NCI-H1092 (cell line): Measurements from ENCODE around the gene NFKBIB.

Experiments
- DNase-seq: peaks from one replicate; lab custom pipeline; 2025; lab: John Stamatoyannopoulos, UW

The NFKBIB gene

DNA sequence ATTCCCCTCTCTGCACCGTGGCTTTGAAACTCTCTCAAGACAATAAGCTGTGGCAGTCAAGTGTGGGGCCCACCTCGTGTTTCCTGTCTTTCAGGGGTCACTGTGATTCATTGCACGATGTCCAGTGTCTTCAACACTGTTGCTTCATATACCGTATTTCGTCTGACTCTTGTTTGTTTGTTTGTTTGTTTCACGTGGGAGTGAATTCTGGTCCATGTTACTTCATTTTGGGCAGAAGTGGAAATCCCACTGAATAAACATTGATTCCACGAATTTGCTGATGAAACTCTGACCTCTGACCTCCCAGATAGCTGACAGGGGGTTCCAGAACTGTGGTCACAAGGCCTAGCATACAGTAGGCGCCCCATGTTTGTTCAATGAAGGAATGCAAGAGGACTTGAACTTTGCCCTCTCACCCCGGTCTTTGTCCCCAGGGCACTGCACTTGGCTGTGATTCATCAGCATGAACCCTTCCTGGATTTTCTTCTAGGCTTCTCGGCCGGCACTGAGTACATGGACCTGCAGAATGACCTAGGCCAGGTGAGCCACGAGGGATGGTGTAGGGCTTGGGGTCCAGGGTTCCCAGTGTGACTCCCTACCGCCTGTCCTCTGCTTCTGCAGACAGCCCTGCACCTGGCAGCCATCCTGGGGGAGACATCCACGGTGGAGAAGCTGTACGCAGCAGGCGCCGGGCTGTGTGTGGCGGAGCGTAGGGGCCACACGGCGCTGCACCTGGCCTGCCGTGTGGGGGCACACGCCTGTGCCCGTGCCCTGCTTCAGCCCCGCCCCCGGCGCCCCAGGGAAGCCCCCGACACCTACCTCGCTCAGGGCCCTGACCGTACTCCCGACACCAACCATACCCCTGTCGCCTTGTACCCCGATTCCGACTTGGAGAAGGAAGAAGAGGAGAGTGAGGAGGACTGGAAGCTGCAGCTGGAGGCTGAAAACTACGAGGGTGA lies 5.1 kb downstream of the NFKBIB start:
- DNase-seq: no peak

DNA sequence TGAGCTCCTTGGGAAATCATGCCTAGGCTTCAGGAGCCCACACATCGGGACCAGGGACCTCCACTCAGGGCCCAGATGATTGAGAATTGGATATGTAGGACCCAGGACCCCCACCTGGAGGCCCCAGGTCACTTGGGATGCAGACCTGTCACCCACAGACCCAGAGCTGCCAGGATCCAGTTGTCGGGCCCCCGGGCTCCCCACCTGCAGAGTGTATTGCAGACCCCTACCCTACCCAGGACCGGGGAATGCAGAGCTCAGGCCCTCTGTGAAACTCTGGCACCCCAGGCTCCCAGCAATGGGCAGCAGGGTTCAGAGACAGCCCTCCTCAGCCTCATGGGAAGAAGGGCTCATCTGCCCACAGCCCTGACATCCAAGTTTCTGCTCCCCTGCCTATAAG lies 5.9 kb downstream of the NFKBIB start:
- DNase-seq: no peak

DNA sequence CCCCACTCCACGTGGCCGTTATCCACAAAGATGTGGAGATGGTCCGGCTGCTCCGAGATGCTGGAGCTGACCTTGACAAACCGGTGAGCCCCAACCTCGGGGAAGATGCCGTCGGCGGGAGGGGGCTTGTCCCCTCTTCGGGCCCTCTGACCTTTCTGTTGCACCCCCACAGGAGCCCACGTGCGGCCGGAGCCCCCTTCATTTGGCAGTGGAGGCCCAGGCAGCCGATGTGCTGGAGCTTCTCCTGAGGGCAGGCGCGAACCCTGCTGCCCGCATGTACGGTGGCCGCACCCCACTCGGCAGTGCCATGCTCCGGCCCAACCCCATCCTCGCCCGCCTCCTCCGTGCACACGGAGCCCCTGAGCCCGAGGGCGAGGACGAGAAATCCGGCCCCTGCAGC lies 7.5 kb downstream of the NFKBIB start:
- DNase-seq: no peak

DNA sequence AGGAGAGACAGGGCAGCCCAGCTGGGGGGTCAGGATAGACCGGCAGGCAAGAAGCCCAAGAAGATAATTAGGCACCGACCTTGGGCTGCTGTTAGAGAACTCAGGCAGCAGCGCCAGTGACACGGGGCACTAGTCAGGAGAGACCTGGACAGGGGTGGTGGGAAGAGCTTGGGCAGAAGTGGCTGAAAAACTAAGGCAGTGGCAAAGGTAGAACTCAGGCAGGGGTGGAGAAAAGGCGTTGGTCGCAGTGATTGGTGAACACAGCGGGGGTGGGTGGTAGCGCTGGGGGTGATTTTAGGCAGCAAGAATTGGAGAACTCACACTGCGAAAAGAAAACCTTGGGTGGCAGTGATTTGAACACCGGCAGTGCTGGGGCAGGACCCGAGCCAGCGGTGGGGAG lies 7.9 kb downstream of the NFKBIB start:
- no peak for DNase-seq

DNA sequence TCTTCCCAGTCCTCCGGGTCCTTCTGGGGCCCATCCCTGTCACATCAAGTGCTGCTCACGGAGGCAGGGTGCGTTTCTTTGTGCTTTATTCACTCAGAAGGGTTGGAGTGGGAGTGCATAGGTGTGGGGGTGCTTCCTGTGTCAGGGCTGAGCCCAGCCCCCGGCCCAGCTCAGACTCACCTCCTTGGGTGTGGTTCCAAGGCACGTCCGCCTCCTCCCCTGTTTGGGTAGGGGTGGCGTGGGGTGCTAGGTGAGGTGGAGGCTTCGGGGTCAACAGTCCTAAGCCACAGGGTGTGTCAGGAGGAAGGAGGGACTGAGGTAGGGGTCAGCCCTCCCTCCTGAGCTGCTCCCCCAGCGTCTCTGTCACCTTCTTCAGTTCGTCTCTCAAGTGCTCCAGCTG lies 9.1 kb downstream of the NFKBIB start:
- DNase-seq: no peak

DNA sequence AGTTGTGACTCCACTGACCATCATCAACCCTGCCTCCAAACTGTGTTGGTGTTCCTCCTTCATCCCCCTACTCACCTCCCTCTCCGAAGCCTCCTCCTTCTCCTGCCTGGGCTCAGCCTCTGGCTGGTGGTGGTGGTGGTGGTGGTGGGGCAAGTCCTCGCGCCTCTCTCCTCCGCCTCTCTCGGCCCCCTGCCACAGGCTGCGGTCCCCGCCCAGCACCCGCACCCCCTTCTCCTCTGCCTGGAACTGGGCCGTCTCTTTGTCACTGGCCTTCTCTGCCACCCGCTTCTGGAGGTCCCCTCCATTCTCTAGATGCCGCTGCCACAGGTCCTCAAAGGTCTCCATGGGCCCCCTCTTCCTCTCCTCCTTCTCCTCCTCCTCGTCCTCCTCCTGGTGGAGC lies 10.7 kb downstream of the NFKBIB start:
- no peak for DNase-seq

DNA sequence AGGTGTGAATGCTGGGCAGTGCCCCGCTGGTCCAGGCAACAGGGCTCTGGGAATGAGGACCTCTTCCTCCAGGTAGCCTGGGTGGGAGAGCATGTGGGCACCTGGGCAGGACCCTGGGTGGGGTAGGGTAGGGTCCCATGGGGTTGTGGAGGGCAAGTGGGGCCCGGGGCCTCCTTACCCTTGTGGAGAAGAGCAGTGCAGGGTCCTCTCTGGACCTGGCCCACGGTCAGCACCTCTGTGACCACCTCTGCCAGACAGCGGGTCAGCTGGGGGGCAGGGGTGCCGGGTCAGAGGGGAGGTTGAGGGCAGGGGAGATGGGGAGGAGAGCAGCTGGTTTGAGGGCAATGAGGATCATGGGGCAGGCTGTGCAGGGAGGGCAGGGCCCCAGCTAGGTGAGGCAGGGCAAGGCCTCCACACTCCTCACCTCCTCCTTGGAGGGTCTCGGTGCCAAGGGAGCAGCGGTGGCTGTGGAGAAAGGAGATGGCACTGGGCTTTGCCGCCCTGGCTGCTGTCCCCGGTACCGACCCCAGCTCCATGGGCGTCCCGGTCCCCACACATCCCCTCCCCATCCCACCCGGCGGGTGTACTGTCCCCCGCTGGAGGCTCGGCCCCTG lies 11.7 kb downstream of the NFKBIB start:
- no peak for DNase-seq

DNA sequence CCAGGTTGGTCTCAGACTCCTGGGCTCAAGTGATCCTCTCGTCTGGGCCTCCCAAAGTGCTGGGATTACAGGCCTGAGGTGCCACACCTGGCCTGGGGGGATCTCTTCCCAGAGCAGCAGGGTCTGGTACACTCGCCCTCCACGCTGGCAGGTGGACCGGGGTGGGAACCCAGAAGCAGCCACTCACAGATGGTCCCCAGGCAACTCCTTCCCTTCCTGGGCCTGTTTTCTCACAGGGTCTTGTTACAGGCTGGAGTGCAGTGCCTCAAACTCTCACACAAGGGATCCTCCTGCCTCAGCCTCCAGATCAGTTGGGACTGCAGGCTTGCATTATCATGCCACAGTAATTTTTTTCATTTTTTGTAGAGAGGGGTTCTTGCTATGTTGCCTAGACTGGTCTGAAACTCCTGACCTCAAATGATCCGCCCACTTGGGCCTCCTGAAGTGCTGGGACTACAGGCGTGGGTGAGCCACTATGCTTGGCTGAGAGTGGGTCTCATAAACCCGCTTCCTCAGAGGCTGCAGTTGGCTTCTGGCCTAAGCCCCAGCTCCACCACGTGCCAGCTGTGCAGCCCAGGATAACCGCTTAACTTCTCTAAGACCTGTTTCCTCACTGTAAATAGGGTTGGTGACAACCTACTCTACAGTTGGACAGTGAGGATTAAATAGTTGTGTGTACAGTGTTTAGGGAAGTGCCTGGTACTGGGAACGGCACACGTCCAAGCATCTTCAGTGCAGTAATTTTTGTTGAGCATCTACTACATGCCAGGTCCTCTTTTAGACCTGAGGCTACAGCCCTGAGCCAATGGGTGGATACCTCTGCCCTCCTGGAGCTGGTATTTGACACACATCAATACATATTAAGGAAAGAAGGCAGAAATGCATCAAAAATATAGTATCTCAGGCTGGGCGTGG lies 13.1 kb downstream of the NFKBIB start:
- DNase-seq: no peak

DNA sequence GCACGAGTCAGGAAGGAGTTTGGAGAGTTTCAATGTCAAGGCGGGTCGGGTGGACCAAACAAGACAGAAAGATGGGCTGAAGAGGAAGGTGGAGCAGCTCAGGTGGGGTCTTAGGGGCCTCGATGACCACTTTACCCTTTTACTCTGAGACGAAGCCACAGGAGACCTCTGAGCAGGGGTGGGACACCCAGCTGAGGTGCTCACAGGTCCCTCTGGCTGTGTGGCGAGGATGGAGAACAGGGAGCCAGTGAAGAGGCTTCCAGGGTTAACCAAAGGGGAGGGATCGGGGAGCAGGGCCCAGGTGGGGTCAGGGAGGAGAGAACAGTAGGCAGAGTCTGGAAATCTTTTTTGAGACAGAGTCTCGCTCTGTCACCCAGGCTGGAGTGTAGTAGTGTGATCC lies 14.2 kb downstream of the NFKBIB start:
- no peak for DNase-seq

DNA sequence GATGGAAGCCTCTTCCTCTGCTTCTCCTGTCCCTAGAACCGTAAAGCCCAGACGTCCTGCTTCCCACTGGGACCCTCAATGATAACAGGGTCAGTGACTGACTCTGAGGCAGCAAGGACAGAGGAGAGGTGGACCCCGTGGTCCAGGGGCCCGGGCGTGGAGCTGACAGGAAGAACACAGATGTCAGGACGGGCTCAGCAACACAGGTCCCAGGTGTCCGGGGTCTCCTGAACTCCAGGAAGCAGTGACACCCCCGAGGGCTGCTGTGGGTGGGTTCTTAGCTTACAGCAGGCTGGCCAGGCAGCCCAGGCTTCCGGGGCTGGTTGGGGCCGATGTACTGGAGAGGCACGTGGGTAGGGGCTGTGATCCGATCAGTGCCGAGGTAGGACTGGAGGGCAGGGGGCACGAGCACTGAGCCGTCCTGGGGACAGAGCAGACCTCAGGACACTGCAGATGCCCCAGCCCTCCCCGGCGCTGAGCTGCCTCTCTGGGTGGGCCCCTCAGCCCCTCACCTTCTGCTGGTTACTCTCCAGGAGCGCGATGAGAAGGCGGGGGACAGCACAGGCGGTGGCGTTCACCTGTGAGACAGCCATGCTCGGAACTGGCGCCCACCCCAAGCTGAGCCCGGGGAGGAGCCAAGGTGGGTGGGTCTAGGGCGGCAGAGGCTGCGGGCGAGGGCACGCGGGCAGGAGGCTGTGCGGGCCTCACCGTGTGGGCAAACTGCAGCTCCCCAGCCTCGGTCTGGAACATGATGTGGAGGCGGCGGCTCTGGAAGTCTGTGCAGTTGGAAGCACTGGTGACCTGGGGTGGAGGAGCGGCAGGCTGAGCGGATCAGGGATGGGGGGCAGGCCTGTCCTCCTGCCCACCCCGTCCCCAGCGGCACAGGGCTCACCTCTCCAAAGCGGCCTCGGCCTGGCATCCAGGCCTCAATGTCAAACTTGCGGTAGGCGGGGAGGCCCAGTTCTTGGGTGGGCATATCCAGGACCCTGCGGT lies 15.9 kb downstream of the NFKBIB start:
- no peak for DNase-seq

DNA sequence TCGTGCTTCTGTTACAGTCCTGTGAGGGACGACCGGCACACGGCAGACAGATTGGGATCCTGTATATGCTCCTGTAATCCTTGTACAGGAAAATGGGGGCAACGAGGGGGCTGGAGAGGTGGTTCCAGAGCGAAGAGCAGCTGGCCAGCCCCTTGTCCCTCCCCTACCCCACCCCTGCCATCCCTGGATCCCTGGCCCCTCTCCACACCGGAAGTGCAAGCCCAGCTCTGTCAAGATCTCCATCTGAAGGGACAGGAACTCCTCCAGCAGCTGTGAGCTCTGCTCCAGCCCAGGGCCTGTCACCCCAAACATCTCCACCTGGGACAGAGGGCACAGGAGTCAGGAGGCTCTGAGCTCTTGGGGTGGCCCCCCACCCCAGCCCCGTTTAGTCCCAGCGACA lies 17.7 kb downstream of the NFKBIB start:
- DNase-seq: no peak

DNA sequence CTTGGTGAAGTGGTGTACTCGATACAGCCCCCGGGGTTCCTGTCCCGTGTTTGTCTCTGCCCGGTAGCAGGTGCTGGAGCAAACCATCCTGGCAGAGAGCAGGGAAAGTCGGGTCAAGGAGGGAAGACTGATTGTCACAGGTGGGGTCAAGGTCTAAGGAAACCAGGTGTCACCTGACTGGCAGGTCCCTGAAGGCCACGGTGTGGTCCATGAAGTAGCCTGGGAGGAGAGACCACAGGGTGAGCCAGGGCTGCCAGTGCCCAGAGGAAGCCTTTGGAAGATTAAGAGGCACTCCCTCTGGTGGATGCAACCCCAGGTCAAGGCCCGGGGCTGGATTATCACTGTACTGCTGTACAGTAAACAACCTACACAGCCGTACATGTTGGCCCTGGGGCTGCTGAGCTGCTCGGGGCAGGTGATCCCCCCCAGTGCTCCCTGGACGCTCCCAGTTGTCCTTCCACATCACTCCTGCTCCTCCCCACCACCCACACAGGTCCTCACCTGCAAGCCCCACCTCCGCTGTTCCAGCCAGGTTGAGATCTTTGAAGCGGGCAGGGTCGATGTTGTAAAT lies 18.2 kb downstream of the NFKBIB start:
- no peak for DNase-seq

DNA sequence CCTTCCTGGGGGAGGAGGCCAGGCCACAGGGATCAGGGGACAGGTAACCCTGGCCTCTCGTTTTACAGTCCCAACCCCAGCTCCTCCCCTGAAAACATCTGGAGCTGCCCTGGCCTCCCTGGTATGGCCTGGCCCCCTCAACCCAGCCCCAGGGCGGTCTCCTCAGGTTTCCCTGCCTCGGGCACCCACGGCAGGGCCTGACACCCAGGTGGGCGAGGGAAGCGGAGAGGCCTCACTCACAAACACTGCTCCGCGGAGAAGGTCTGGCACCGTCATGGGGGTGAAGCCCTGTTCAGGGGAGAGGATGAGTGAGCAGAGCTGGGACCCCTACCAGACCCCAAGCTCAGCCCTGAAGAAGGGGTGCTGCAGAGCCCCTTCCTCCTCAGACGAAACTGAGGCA lies 18.8 kb downstream of the NFKBIB start:
- no peak for DNase-seq

DNA sequence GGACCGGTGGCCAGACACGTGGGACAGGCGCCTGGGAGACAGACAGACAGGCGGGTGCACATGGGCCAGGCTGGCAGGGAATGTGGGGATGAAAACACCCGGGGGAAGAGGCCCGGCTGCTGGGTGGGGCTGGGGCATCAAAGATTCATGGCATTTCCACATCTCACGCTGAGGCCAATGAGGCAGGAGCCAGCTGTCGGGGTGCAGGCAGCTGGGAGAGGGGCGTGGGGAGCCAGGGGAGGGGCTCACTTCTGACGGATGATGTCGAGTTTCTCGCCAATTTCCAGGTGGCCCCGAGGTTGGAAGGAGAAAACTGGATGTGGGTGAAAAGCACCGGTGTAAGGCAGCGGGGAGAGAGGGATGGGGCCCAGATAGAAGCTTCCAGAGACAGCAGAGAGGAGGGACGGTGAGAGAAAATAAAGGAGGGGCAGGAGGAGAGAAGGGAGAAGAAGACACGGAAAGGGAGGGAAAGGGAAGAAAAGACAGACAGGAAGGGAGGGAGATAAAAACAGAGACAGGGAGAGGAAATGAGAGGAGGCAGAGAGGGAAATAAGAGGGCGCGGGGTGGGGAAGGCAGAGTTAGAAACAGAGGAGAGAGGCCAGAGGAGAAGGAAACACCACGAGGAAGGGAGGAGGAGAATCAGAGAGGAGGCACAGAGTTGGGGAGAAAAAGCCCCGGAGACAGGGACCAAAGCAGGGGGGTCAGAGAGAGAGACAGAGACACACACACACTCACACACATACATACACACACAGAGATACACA lies 20.2 kb downstream of the NFKBIB start:
- no peak for DNase-seq

DNA sequence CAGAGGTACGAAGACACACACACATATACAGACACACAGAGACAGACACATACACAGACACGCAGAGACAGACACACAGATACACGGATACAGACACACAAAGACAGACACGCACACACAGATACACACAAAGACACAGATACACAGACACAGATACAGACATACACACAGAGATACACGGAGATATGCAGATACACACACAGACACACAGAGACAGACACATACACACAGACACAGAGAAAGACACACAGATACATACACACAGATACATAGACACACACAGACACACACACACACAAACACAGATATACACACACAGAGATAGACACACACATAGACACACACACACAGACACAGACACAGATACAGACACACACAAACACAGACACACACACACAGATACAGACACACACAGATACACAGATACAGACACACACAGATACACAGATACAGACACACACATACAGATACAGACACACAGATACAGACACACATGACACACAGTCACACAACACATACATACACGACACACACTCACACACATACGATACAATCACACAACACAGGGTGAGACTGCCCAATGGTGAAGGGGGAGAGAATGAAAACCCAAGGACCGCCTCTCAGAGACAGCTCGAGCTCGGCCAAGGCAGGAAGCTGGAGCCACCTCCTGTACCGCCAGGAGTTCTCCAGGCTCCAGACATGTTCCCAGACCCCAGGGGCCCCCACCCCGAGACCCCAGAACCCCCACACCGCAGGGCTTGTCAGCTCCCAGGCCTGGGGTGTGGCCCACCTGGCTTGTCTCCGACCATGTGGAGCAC lies 21.0 kb downstream of the NFKBIB start:
- DNase-seq: no peak

DNA sequence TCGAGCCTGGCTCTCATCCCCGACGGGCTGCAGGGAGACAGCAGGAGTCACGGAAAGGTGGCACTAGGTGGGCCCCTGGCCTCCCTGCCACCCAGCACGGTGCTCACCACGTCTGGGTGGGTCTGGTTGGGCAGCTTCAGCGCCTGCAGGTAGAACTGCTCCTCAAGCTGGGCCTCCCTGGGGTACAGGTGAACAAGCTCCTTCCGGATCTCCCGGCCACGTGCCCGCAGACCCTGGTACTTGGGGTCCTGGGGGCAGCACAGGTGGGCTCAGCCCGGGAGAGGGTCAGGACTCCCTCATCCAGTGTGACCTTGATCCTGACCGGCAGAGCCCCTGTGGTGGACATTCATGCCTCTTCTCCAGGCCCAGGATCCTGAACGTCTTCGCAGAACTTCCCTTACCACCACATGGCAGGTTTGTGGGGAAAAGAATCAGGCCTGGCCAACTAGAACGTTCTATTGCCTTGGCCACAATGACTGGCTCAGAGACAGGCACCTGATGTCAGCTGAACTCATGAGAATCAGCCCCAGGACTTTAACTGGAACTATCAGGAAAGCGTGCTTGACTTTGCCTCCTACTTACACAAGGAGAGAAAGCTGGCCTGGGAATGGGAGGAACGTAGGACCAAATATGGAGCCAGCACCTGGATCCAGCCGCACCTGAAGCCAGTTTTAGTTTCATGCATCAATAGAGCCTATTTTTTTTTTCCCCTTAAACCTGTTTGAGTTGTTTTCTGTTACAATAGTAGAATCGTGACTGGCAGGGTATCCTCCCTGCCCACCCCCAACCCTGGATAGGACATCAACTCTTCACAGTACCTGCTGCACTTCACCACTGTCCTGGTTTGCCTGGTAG lies 21.9 kb downstream of the NFKBIB start:
- no peak for DNase-seq

DNA sequence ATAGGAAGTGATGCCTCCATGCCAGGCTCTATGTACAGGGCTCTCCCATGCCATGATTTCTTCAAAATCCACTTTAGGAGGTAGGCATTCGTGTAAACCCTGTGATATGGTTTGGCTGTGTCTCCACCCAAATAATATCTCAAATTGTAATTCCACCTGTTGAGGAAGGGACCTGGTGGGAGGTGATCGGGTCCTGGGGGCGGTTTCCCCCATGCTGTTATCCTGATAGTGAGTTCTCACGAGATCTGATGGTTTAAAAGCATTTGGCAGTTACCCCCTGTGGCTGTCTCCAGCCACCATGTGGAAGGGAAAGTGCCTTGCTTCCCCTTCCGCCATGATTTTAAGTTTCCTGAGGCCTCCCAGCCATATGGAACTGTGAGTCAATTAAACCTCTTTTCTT lies 22.7 kb downstream of the NFKBIB start:
- no peak for DNase-seq

DNA sequence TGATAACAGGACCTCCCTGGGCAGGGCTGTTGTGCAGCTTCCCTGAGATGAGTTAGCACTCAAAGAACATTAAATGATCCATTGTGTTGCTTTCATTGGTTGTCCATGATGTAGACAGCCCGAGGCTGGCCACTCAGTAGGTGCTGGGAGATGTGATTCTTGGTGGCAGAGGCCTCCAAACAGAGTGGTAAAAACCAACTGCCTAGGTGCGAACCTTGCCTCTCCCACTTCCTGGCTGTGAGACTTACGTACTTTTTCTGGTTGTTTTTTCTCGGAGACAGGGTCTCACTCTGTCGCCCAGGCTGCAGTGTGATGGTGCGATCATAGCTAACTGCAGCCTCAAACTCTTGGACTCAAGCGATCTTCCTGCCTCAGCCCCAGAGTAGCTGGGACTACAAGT lies 24.6 kb downstream of the NFKBIB start:
- no peak for DNase-seq
